ENCODE data around the gene ZMIZ1. TPM values are rescaled to one million over a fixed set of nuclear protein-coding genes. Genes with fewer than 3 reads are reported as not detected.

ZMIZ1 gene
- polyA plus RNA-seq, 1 donor from 2014 or later = 26.8 TPM

DNA sequence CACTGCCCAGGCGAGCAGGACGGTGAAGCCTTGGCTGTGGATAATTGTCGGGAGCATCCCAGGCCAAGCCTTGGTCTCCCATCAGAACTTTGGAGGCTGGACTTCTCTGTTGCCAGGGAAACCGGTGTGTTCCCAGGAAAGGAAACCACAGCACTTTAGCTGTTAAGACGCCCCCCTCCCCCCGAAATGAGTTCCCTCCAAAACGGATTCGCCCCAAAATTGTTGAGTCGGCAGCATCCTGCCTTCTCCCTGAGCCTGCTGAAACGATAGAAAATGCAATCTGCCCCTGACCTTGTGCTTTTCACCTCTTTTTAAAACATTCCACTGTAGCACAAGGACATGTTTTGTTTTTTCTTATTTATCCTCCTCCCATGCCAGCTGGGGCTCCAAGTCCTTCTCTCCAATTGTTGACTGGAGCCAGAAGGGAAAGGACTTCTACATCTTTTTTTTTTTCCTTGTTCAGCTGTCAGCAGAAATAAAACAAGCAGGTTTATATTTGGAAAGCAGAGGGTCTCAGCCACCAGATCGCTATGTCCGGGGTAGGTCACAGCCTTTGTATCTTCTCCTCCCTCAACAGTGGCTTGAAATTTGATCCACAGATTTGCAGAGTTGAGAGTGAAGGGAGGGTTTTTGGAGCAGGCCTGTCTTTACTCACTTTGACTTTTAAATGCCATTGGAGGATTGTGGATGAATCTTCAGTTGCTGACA, 116.5 kb downstream of the ZMIZ1 start:
- no peaks in the 10 kb centered on the region for H3F3A ChIP-seq (ENCODE audit: insufficient read depth, low read length, poor library complexity, severe bottlenecking)
- H4K20me1 ChIP-seq (ENCODE audit: insufficient read depth) = no peaks in the 10 kb centered on the region
- H3K9me2 ChIP-seq (ENCODE audit: insufficient read depth, low read length) = no peaks in the 10 kb centered on the region
- no peak overlapping the region for H2AFZ ChIP-seq (ENCODE audit: low read depth, low read length)
- no peak overlapping the region for H3K4me2 ChIP-seq (ENCODE audit: low read length)
- no peaks in the 10 kb centered on the region for H3K9me3 ChIP-seq (ENCODE audit: low read length)
- H3K4me3 ChIP-seq (ENCODE audit: low read length) = no peak overlapping the region
- H3K27ac ChIP-seq (ENCODE audit: low read length) = no peak overlapping the region
- TF ChIP-seq RAD21 (conservative IDR thresholded peaks at IDR 0.05) (no peak), MXI1 (conservative IDR thresholded peaks at IDR 0.05; ENCODE audit: poor library complexity, severe bottlenecking) (no peak), EZH2 (IDR thresholded peaks at IDR 0.05; ENCODE audit: borderline replicate concordance, insufficient read depth, low read length, poor library complexity, severe bottlenecking) (no peak)
- no peak overlapping the region for H3K9ac ChIP-seq (ENCODE audit: low read length)
- no peaks in the 10 kb centered on the region for H3K27me3 ChIP-seq (ENCODE audit: insufficient read depth, low read depth, low read length)
- H3K79me2 ChIP-seq (replicated peaks; ENCODE audit: insufficient read depth, low read length) = peaks cover 9% of the 10 kb centered on the region
- H3K36me3 ChIP-seq (ENCODE audit: insufficient read depth, low read length) = no peaks in the 10 kb centered on the region

- Histone ChIP-seq H2AFZ (ENCODE audit: low read depth, low read length) (no peak overlapping the region), H3K27ac (ENCODE audit: low read length) (no peak overlapping the region), H3K4me3 (ENCODE audit: low read length) (no peak overlapping the region), H3K9me3 (ENCODE audit: low read length) (no peaks in the 10 kb centered on the region), H3K9ac (ENCODE audit: low read length) (no peak overlapping the region), H3K79me2 (replicated peaks; ENCODE audit: insufficient read depth, low read length) (peaks cover 12% of the 10 kb centered on the region), H3K9me2 (ENCODE audit: insufficient read depth, low read length) (no peaks in the 10 kb centered on the region), H3K36me3 (ENCODE audit: insufficient read depth, low read length) (no peaks in the 10 kb centered on the region), H4K20me1 (ENCODE audit: insufficient read depth) (no peaks in the 10 kb centered on the region), H3K4me2 (ENCODE audit: low read length) (no peak overlapping the region), H3K27me3 (ENCODE audit: insufficient read depth, low read depth, low read length) (no peaks in the 10 kb centered on the region), H3F3A (ENCODE audit: insufficient read depth, low read length, poor library complexity, severe bottlenecking) (no peaks in the 10 kb centered on the region)
- TF ChIP-seq SMC3 (conservative IDR thresholded peaks at IDR 0.05; ENCODE audit: poor library complexity) (no peak), EZH2 (IDR thresholded peaks at IDR 0.05; ENCODE audit: borderline replicate concordance, insufficient read depth, low read length, poor library complexity, severe bottlenecking) (no peak), MXI1 (conservative IDR thresholded peaks at IDR 0.05; ENCODE audit: poor library complexity, severe bottlenecking) (no peak), TAF1 (IDR thresholded peaks at IDR 0.05; ENCODE audit: low read depth) (no peak), POLR2AphosphoS5 (IDR thresholded peaks at IDR 0.05) (no peak), RAD21 (conservative IDR thresholded peaks at IDR 0.05) (no peak), EP300 (conservative IDR thresholded peaks at IDR 0.05; ENCODE audit: poor library complexity, severe bottlenecking) (no peak)
- TF ChIP-seq, protein P1, sequence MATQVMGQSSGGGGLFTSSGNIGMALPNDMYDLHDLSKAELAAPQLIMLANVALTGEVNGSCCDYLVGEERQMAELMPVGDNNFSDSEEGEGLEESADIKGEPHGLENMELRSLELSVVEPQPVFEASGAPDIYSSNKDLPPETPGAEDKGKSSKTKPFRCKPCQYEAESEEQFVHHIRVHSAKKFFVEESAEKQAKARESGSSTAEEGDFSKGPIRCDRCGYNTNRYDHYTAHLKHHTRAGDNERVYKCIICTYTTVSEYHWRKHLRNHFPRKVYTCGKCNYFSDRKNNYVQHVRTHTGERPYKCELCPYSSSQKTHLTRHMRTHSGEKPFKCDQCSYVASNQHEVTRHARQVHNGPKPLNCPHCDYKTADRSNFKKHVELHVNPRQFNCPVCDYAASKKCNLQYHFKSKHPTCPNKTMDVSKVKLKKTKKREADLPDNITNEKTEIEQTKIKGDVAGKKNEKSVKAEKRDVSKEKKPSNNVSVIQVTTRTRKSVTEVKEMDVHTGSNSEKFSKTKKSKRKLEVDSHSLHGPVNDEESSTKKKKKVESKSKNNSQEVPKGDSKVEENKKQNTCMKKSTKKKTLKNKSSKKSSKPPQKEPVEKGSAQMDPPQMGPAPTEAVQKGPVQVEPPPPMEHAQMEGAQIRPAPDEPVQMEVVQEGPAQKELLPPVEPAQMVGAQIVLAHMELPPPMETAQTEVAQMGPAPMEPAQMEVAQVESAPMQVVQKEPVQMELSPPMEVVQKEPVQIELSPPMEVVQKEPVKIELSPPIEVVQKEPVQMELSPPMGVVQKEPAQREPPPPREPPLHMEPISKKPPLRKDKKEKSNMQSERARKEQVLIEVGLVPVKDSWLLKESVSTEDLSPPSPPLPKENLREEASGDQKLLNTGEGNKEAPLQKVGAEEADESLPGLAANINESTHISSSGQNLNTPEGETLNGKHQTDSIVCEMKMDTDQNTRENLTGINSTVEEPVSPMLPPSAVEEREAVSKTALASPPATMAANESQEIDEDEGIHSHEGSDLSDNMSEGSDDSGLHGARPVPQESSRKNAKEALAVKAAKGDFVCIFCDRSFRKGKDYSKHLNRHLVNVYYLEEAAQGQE (IDR thresholded peaks at IDR 0.05; ENCODE audit: borderline replicate concordance) = no peak
- TF ChIP-seq, protein P2, sequence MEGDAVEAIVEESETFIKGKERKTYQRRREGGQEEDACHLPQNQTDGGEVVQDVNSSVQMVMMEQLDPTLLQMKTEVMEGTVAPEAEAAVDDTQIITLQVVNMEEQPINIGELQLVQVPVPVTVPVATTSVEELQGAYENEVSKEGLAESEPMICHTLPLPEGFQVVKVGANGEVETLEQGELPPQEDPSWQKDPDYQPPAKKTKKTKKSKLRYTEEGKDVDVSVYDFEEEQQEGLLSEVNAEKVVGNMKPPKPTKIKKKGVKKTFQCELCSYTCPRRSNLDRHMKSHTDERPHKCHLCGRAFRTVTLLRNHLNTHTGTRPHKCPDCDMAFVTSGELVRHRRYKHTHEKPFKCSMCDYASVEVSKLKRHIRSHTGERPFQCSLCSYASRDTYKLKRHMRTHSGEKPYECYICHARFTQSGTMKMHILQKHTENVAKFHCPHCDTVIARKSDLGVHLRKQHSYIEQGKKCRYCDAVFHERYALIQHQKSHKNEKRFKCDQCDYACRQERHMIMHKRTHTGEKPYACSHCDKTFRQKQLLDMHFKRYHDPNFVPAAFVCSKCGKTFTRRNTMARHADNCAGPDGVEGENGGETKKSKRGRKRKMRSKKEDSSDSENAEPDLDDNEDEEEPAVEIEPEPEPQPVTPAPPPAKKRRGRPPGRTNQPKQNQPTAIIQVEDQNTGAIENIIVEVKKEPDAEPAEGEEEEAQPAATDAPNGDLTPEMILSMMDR (IDR thresholded peaks at IDR 0.05; ENCODE audit: poor library complexity, severe bottlenecking) = no peak
Observed at GRCh38 chr10:79185796-79186374, 117.1 kb downstream of the ZMIZ1 start.
